Left renal cortex interstitium (tissue), 4 donors: Measurements from ENCODE around the gene KLHL29. TPM values are rescaled to one million over a fixed set of nuclear protein-coding genes. Genes with fewer than 3 reads are reported as not detected.
A peak's percentile ranks its signal among the peaks of the same experiment; 100 is the strongest.

Experiments
- DNase-seq, 4 donors: peaks; one replicate each; pipeline ENCODE4 v3.0.0-alpha.2; 2013; ENCODE audit warnings: low read depth in 4 of 4, low spot score in 2 of 4, missing footprints in 1 of 4
- polyA plus RNA-seq, 4 donors: library from polyadenylated mRNA; unstranded; fragments of 120-200 nt; gene quantifications; one replicate each; pipeline ENCODE4 v1.2.1, GENCODE V29; 2013; ENCODE audit not compliant: insufficient read length in 4 of 4

Gene KLHL29
- polyA plus RNA-seq, 4 donors, result 7.6 to 15.0 (median 12.0) TPM

- no peak for DNase-seq
Observed at GRCh38 chr2:23620841-23621341, 235.9 kb downstream of the KLHL29 start.

- DNase-seq, result no peak
Observed at GRCh38 chr2:23621616-23622015, 236.6 kb downstream of the KLHL29 start.

GRCh38 chr2:23622466-23622865 is 237.5 kb downstream of the KLHL29 start:
- no peak for DNase-seq

GRCh38 chr2:23622966-23623675 is 238.1 kb downstream of the KLHL29 start:
- no peak for DNase-seq

- DNase-seq, result no peak
Observed at GRCh38 chr2:23624378-23624777, 239.4 kb downstream of the KLHL29 start.

- no peak for DNase-seq
Observed at GRCh38 chr2:23624915-23625314, 239.9 kb downstream of the KLHL29 start.

- DNase-seq, result no peak
Observed at GRCh38 chr2:23625726-23626125, 240.7 kb downstream of the KLHL29 start.

GRCh38 chr2:23626701-23627230 is 241.8 kb downstream of the KLHL29 start:
- no peak for DNase-seq

GRCh38 chr2:23627236-23628009 is 242.4 kb downstream of the KLHL29 start:
- DNase-seq, result no peak

- peak in 1 of 4 donors; percentile 17 for DNase-seq
Observed at GRCh38 chr2:23628926-23629771, 244.2 kb downstream of the KLHL29 start.

GRCh38 chr2:23629772-23630480 is 244.9 kb downstream of the KLHL29 start:
- no peak for DNase-seq

- DNase-seq, result no peak
Observed at GRCh38 chr2:23630961-23631360, 246.0 kb downstream of the KLHL29 start.

- DNase-seq, result no peak
Observed at GRCh38 chr2:23631389-23631788, 246.4 kb downstream of the KLHL29 start.

- no peak for DNase-seq
Observed at GRCh38 chr2:23632386-23632785, 247.4 kb downstream of the KLHL29 start.

GRCh38 chr2:23632831-23633395 is 247.9 kb downstream of the KLHL29 start:
- DNase-seq, result no peak

- no peak for DNase-seq
Observed at GRCh38 chr2:23633966-23634365, 249.0 kb downstream of the KLHL29 start.

- DNase-seq, result no peak
Observed at GRCh38 chr2:23635442-23636340, 250.7 kb downstream of the KLHL29 start.

GRCh38 chr2:23636426-23636825 is 251.4 kb downstream of the KLHL29 start:
- no peak for DNase-seq
